Left forelimb (tissue), 1 donor: ENCODE data around the gene MAPKAP1.

Source experiments
- DNase-seq: peaks from one replicate; pipeline ENCODE4 v3.0.0-alpha.2; 2018; ENCODE audit warnings: low spot score

The MAPKAP1 gene

DNA sequence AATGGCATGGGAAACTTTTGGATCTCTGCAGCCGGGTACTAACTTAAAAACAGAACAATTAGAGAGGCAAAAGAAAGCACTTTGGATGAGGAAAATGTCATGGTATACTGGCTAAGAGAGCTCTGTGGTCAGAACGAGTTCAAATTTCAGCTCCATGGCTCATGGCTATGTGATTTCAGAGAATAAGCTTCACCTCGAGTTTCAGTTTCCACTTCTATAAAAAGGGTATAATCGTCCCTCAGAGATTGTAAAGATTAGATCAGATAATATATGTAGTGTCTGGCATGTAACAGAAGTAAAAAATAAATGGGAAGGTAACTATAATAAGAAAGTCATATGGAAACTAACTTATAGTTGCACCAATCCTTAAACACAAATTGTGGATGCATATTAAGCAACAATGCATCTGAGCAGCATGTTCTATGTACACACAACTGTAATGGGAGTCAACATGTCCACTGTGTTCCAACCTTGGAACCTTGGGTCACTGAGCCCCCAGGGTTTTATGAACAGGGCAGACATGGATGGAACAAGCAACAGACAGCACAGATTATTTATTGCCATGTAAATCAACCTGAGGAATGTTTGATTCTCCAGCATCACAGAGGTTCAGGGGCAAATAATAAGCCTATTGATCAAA is 145.4 kb downstream of the MAPKAP1 start:
- DNase-seq: no peak

DNA sequence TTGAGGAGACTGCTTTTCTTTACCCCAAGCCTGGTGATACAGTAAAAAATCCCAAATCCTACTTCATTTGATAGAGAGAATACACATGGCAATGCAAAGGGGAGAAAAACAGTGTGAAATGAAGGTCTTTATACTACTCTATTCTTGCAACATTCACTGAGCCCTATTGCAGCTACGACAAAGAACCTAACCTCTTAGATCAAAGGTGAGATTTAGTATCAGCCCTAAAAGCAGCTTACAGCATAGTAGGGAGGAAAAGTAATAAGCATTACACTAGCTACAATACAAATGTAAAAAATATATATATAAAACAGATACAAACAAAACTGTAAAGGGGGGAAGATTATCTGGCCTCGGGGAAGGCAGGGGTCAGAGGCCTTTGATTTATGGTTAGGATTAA is 147.1 kb downstream of the MAPKAP1 start:
- DNase-seq: no peak

- DNase-seq: no peak
Observed at GRCh38 chr9:125559194-125559593, 147.8 kb downstream of the MAPKAP1 start.

- DNase-seq: no peak
Observed at GRCh38 chr9:125558453-125559092, 148.4 kb downstream of the MAPKAP1 start.

GRCh38 chr9:125556046-125556721 is 150.8 kb downstream of the MAPKAP1 start:
- no peak for DNase-seq

- no peak for DNase-seq
Observed at GRCh38 chr9:125554726-125555125, 152.3 kb downstream of the MAPKAP1 start.

- DNase-seq: no peak
Observed at GRCh38 chr9:125551781-125552180, 155.2 kb downstream of the MAPKAP1 start.

GRCh38 chr9:125549891-125550885 is 156.8 kb downstream of the MAPKAP1 start:
- DNase-seq: no peak

DNA sequence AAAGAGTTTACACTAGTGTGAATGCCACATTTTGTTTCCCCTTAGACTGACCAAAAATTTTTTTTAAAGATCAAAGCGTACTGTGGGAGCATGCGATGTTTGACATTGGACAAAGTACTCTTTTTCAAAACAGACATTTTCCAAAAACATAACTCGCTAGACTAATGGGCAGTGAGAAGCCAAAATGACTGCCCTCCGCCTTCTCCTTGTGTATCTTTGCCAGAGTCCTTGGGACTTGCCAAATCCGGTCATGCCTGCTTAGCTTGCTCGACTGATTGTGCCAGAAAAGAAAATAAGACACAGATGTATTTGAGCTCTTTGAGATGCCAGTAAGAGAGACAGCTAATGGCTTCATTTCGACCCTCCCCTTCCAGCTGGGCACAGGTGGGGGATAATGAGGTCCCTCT is 157.5 kb downstream of the MAPKAP1 start:
- peak; percentile 73 for DNase-seq

GRCh38 chr9:125549039-125549438 is 158.0 kb downstream of the MAPKAP1 start:
- no peak for DNase-seq

DNA sequence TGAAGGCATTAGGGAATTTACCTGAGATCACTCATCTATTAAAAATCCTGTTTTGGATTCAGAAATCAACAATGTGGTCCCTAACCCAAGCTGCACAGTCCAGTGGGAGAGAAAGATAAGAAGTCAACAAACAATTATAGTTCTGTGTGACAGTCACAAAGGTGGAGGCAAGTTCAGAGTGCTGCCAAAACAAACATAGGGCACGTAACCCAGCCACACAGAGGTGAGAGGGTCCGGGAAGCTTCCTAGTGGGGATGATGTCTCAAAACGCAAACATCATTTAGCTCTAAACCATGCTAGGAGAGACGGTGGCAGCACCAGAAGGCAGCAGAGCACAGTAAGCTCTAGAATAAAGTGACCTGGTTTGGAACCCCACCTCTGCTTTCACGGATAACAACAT is 158.9 kb downstream of the MAPKAP1 start:
- no peak for DNase-seq

GRCh38 chr9:125547368-125547767 is 159.6 kb downstream of the MAPKAP1 start:
- DNase-seq: no peak

DNA sequence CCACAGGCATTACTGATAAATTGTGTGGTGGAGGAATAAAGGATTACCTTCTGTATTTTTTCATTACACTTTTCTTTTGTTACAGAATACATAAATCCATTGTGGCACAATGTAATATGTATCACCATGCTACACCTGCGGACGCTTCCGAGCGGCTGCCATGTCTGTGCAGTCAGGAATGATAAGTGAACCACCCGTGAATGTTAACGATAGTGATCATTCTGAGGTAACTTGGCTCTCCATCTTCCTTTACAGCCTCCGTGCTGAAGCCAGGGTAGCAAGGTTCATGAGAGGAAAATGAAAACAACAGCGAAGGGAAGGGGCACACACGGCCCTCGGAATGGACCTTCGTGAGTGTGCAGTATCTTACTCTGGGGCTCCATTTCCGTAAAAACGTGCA is 161.2 kb downstream of the MAPKAP1 start:
- DNase-seq: no peak

DNA sequence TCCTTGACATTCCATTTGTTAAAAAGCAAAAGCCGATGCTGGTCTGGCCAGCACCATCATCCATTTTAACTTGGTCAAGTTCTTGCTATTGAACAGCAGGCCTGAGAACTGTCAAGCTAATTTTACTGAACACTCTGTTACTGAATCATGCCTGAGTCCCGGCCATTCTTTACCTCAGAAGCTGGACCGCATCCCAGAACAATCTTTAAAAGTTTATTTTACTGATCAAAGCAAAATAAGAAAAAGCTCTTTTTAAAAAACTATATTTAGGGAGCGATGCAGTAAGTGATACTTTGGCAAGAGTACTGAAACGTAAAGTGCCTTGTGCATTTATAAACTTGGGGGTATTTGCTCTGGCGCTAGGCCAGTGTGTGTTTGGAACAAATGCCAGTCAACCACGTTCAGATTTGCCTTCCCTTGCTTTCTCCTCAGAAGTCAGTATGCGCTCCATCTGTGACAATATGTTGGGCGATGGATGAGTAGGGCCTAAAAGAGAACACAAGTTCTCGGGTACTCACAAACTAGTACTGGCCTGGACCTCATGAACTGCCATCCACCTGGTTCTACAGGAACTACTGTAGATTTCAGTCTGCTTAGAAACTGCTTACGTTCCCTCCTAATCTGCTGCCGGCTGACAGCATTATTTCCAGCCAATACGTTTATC is 161.9 kb downstream of the MAPKAP1 start:
- DNase-seq: no peak

GRCh38 chr9:125544484-125544883 is 162.5 kb downstream of the MAPKAP1 start:
- DNase-seq: no peak

DNA sequence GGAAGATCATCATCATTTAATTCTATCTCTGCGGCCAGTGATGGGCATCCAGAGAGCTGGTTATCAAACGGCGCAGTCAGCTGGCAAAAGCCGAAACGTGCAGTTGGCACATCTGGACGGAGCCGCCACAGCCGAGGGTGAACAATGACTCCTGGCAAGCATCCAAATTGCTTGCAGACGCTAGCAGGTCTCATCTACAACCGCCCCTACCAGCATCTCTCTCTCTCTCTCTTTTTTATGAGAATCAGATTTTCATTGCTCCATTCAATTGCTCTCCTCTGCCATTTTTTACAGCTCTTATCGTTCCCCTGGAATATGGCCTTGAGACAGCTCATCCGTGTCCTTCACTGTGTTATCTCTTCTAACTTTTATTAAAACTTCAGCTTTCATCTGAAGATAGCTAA is 165.2 kb downstream of the MAPKAP1 start:
- DNase-seq: no peak

DNA sequence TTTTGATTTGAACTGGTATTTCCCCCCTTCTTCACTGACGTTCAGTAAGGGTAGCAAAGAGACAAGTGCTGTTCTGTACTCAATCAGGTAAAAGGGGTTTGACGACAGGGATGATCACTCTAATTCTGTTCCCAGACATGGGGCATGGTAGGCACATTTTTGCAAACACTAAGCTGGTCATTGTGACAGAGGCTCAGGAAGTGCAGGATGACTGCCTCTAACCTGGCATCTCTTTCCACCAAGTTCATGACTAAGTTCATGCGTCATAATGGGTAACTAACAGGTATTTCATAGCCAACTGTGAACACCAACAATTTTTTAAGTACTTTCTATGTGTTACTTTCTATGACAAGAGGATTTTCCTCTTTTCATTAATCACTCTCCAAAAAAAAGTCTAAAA is 166.5 kb downstream of the MAPKAP1 start:
- DNase-seq: no peak

- no peak for DNase-seq
Observed at GRCh38 chr9:125538092-125538473, 168.9 kb downstream of the MAPKAP1 start.

- no peak for DNase-seq
Observed at GRCh38 chr9:125537442-125538091, 169.4 kb downstream of the MAPKAP1 start.

DNA sequence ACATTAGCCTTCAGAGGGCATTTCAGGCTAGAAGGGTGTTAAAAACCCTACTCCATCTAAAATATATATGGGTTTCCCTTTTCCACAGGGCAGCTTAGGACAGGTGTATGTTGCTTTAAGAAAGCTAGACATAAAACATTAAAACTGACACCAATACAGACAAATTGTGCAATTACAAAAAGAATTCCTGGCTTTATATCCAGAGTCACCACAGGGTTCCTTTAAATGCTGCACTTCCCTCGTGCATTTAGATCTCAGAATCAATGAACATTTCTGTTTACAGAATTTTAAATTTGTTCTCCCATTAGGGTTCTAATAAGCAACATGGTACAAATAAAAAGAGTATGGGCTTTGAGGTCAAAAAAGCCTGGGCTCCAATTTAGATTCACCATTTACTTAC is 170.2 kb downstream of the MAPKAP1 start:
- no peak for DNase-seq

DNA sequence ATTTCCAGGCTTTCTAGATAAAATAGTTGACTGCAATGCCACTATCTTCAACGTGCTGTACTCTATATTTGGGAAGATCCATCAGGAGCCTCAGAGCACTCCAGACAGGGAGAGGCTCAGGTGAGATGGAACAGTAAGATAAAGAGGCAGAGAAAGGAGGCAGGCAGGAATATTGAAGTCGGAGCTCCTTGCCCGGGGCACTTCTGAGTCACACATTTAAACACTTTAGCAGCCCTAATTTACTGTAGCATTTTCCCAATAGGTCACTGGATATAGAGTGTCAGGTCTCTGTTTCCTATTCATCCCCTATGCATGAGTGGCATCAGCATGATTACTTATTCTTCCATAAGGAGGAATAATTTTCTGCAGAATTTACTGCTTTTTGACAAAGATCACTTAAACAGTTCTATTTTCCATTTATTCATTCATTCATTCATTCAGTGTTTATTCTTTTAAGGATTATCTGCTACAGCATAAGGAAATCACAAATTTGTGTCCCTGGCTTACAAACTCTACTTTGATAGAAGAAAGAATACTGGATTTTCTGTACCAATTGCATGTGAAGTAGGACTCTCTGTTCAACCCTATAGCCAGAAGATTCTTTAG is 170.7 kb downstream of the MAPKAP1 start:
- no peak for DNase-seq
